GM19238 (cell line): ENCODE measurements around the gene KRTAP2-1.
"Not testable (repeated sequence)": the region's sequence is repeated elsewhere in the genome, so short reads cannot be mapped to it uniquely, and the experiment has no call there.

Experiments
- DNase-seq: peaks from one replicate; pipeline ENCODE4 v3.0.0; 2011; ENCODE audit warnings: low spot score; ENCODE audit not compliant: insufficient read length

Gene KRTAP2-1

GRCh38 chr17:41058741-41059140, 11.6 kb upstream of the KRTAP2-1 start:
- no peak for DNase-seq

- no peak for DNase-seq
Observed at GRCh38 chr17:41057547-41057946, 10.4 kb upstream of the KRTAP2-1 start.

GRCh38 chr17:41055130-41055529, 8.0 kb upstream of the KRTAP2-1 start, which contains the start of gene KRTAP2-2:
Gene KRTAP2-2, minus strand, starts transcription at chr17:41055230. Its CDS starts 19 bp downstream, at chr17:41055211.
- not testable (repeated sequence) for DNase-seq

- not testable (repeated sequence) for DNase-seq
Observed at GRCh38 chr17:41054556-41054955, 7.4 kb upstream of the KRTAP2-1 start.

GRCh38 chr17:41054025-41054424, 6.9 kb upstream of the KRTAP2-1 start:
- no peak for DNase-seq

- DNase-seq, result no peak
Observed at GRCh38 chr17:41052566-41052965, 5.5 kb upstream of the KRTAP2-1 start.

- DNase-seq, result no peak
Observed at GRCh38 chr17:41049110-41049509, 2.0 kb upstream of the KRTAP2-1 start.

GRCh38 chr17:41048441-41048840, 1.3 kb upstream of the KRTAP2-1 start:
- no peak for DNase-seq

GRCh38 chr17:41042953-41043352, 4.2 kb downstream of the KRTAP2-1 start:
- DNase-seq, result no peak

- not testable (repeated sequence) for DNase-seq
Observed at GRCh38 chr17:41040783-41041571, 6.1 kb downstream of the KRTAP2-1 start, which contains the start of gene KRTAP1-1. Gene KRTAP1-1, minus strand, starts transcription at chr17:41041450. Its CDS starts 53 bp downstream, at chr17:41041397.

GRCh38 chr17:41037853-41038350, 9.2 kb downstream of the KRTAP2-1 start:
- DNase-seq, result no peak

- not testable (repeated sequence) for DNase-seq
Observed at GRCh38 chr17:41034346-41034935, 12.7 kb downstream of the KRTAP2-1 start, which contains the start of gene KRTAP1-3. Gene KRTAP1-3, minus strand, starts transcription at chr17:41034874. Its CDS starts 53 bp downstream, at chr17:41034821.

GRCh38 chr17:41029633-41030245, 17.4 kb downstream of the KRTAP2-1 start, which contains the start of gene KRTAP1-4:
Gene KRTAP1-4, minus strand, starts transcription at chr17:41030195. Its CDS starts 117 bp downstream, at chr17:41030078.
- no peak for DNase-seq

- DNase-seq, result no peak
Observed at GRCh38 chr17:41026715-41027471, 20.2 kb downstream of the KRTAP2-1 start, which contains the start of gene KRTAP1-5. Gene KRTAP1-5, minus strand, starts transcription at chr17:41027208. Its CDS starts 53 bp downstream, at chr17:41027155.

GRCh38 chr17:41024697-41025096, 22.4 kb downstream of the KRTAP2-1 start:
- no peak for DNase-seq

- no peak for DNase-seq
Observed at GRCh38 chr17:41020336-41020735, 26.8 kb downstream of the KRTAP2-1 start.

GRCh38 chr17:41019415-41019814, 27.7 kb downstream of the KRTAP2-1 start:
- DNase-seq, result no peak

- no peak for DNase-seq
Observed at GRCh38 chr17:41018541-41018940, 28.6 kb downstream of the KRTAP2-1 start.

- no peak for DNase-seq
Observed at GRCh38 chr17:41016578-41017215, 30.4 kb downstream of the KRTAP2-1 start.

GRCh38 chr17:41015454-41015853, 31.7 kb downstream of the KRTAP2-1 start:
- DNase-seq, result no peak
